Urinary bladder (tissue), 4 donors: Measurements from ENCODE around the gene TNK2. TPM values are rescaled to one million over a fixed set of nuclear protein-coding genes. Genes with fewer than 3 reads are reported as not detected.

Source experiments
- DNase-seq: peaks from one replicate; pipeline ENCODE4 v3.0.0-alpha.2; 2015; ENCODE audit errors: extremely low spot score
- H3K27ac ChIP-seq: one replicate; pipeline ENCODE4 v1.5.1; 2013; ENCODE audit warnings: low read depth, mild to moderate bottlenecking, moderate library complexity
- H3K36me3 ChIP-seq: one replicate; pipeline ENCODE4 v1.6.1; 2013; ENCODE audit warnings: mild to moderate bottlenecking, moderate library complexity; ENCODE audit not compliant: insufficient read depth
- H3K4me1 ChIP-seq: one replicate; pipeline ENCODE4 v1.6.1; 2013; ENCODE audit warnings: mild to moderate bottlenecking, moderate library complexity; ENCODE audit not compliant: insufficient read depth
- H3K4me3 ChIP-seq: one replicate; pipeline ENCODE4 v1.5.1; 2013; ENCODE audit warnings: low read depth, low read length
- WGBS: extraction: QIAGEN DNeasy Blood & Tissue Kit; methylation state at CpG from one replicate; pipeline ENCODE4 v1.1.7; 2013; 5-methylcytosine and 5-hydroxymethylcytosine counted together
- polyA plus RNA-seq: library from polyadenylated mRNA; stranded (reverse); fragments of 200-250 nt; gene quantifications from one replicate; pipeline ENCODE4 v1.2.3, GENCODE V29; 2013
- total RNA-seq: library from RNA; depleted of rRNA; stranded (reverse); fragments of >200 nt; gene quantifications from one replicate; pipeline ENCODE4 v1.2.3, GENCODE V29; 2014
- donor health status: healthy with polysubstance abuse.
- donor health status: healthy.

TNK2 gene
- total and polyA plus RNA-seq, 2 donors = 8.7 to 38.3 TPM

GRCh38 chr3:195900436-195901355, 7.7 kb downstream of the TNK2 start:
- no peak overlapping the region for H3K4me3 ChIP-seq
- WGBS = 78% methylated on average over 23 of the region's 23 CpGs
- DNase-seq = no peak
- H3K27ac ChIP-seq = no peak overlapping the region
- H3K4me1 ChIP-seq = peaks cover 2% of the 10 kb centered on the region
- H3K36me3 ChIP-seq = no peaks in the 10 kb centered on the region

- Histone ChIP-seq H3K4me3 (no peak overlapping the region), H3K27ac (no peak overlapping the region), H3K4me1 (peaks cover 2% of the 10 kb centered on the region), H3K36me3 (no peaks in the 10 kb centered on the region)
- 87% methylated on average over 15 of the region's 15 CpGs for WGBS
- no peak for DNase-seq
These were observed 8.5 kb downstream of the TNK2 start for GRCh38 chr3:195899701-195900435.

- DNase-seq = no peak
- Histone ChIP-seq H3K36me3 (no peaks in the 10 kb centered on the region), H3K4me3 (no peak overlapping the region), H3K27ac (no peak overlapping the region), H3K4me1 (no peaks in the 10 kb centered on the region)
- 63% methylated on average over 11 of the region's 11 CpGs for WGBS
These were observed 10.4 kb downstream of the TNK2 start for GRCh38 chr3:195897853-195898415.

- WGBS = 41% methylated on average over 10 of the region's 10 CpGs
- no peak overlapping the region for H3K27ac ChIP-seq
- no peaks in the 10 kb centered on the region for H3K4me1 ChIP-seq
- DNase-seq = no peak
- H3K4me3 ChIP-seq = no peak overlapping the region
- no peaks in the 10 kb centered on the region for H3K36me3 ChIP-seq
These were observed 11.1 kb downstream of the TNK2 start for GRCh38 chr3:195897081-195897852.

- no peak for DNase-seq
- WGBS = 11% methylated on average over 16 of the region's 16 CpGs
- peak overlapping the region; percentile 83 for H3K27ac ChIP-seq
- H3K4me3 ChIP-seq = peak overlapping the region; percentile 54
- H3K4me1 ChIP-seq = no peaks in the 10 kb centered on the region
- H3K36me3 ChIP-seq = no peaks in the 10 kb centered on the region
These were observed 11.8 kb downstream of the TNK2 start for GRCh38 chr3:195896361-195897080.

GRCh38 chr3:195895861-195896360, 12.4 kb downstream of the TNK2 start:
- Histone ChIP-seq H3K4me3 (peak overlapping the region; percentile 54), H3K4me1 (no peaks in the 10 kb centered on the region), H3K27ac (peak overlapping the region; percentile 83), H3K36me3 (no peaks in the 10 kb centered on the region)
- WGBS = under 1% methylated on average over 47 of the region's 47 CpGs
- no peak for DNase-seq

GRCh38 chr3:195895078-195895860, 13.1 kb downstream of the TNK2 start:
- no peak for DNase-seq
- peak overlapping the region; percentile 54 for H3K4me3 ChIP-seq
- WGBS = under 1% methylated on average over 56 of the region's 56 CpGs
- peak overlapping the region; percentile 53 for H3K27ac ChIP-seq
- no peaks in the 10 kb centered on the region for H3K36me3 ChIP-seq
- H3K4me1 ChIP-seq = no peaks in the 10 kb centered on the region

GRCh38 chr3:195893916-195894465, 14.4 kb downstream of the TNK2 start:
- no peak overlapping the region for H3K4me3 ChIP-seq
- no peaks in the 10 kb centered on the region for H3K4me1 ChIP-seq
- DNase-seq = no peak
- 84% methylated on average over 8 of the region's 8 CpGs for WGBS
- no peaks in the 10 kb centered on the region for H3K36me3 ChIP-seq
- no peak overlapping the region for H3K27ac ChIP-seq

GRCh38 chr3:195893516-195893915, 14.8 kb downstream of the TNK2 start:
- Histone ChIP-seq H3K27ac (no peak overlapping the region), H3K36me3 (no peaks in the 10 kb centered on the region), H3K4me1 (no peaks in the 10 kb centered on the region), H3K4me3 (no peak overlapping the region)
- no peak for DNase-seq
- 50% methylated on average over 4 of the region's 4 CpGs for WGBS

GRCh38 chr3:195893044-195893395, 15.3 kb downstream of the TNK2 start:
- no peak for DNase-seq
- Histone ChIP-seq H3K4me3 (no peak overlapping the region), H3K36me3 (no peaks in the 10 kb centered on the region), H3K27ac (peak overlapping the region; percentile 35), H3K4me1 (no peaks in the 10 kb centered on the region)
- 15% methylated on average over 9 of the region's 9 CpGs for WGBS

- WGBS = 16% methylated on average over 35 of the region's 35 CpGs
- no peak for DNase-seq
These were observed 16.0 kb downstream of the TNK2 start for GRCh38 chr3:195892105-195893043.

More at GRCh38 chr3:195892105-195893043, 16.0 kb downstream of the TNK2 start:
- H3K4me1 ChIP-seq = no peaks in the 10 kb centered on the region
- no peaks in the 10 kb centered on the region for H3K36me3 ChIP-seq
- no peak overlapping the region for H3K27ac ChIP-seq
- H3K4me3 ChIP-seq = peak overlapping the region; percentile 14
